ENCODE data around the gene RIPPLY1. TPM values are rescaled to one million over a fixed set of nuclear protein-coding genes. Genes with fewer than 3 reads are reported as not detected.
"Not testable (repeated sequence)": the region's sequence is repeated elsewhere in the genome, so short reads cannot be mapped to it uniquely, and the experiment has no call there.

The RIPPLY1 gene
- total RNA-seq, 1 donor from 2014 or later, result not detected

GRCh38 chrX:106912864-106913263, 9.7 kb upstream of the RIPPLY1 start:
- no peak for DNase-seq (ENCODE audit: low read depth)

- DNase-seq (ENCODE audit: low read depth), result no peak
Measured at GRCh38 chrX:106906361-106906760, 3.2 kb upstream of the RIPPLY1 start.

- DNase-seq (ENCODE audit: low read depth), result peak; percentile 57
Measured at GRCh38 chrX:106905064-106905708, 2.0 kb upstream of the RIPPLY1 start.

DNA sequence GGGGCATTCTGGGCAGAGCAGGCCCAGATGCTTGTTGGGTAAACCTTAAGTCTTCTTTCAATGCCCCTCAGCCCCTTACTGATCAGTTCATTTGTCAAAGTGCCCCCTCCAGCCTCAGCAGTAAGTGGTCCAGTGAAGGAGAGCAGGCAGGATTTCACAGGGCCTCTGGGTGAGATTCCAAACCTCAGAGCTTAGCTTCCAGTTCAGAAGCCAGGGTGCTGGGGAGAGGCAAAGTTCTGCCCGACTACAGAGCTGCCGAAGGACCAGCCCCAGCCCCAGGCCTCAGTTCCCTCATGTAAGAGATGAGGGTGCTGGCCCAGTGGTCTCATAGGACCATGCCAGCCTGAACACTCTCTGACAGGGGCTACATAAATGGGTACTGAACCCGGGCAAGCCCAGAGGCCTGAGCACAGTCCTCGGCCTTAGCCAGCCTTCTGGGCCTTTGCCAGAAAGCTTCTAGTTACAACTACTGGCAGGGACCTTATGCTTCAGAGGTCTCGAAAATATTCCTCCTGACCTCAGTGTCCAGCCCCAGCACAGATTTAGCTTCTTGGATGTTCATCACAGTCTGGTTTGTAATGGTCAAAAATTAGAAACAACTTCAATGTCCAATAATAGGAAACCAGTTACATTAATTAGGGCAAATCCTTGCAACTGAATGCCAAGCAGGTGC, 851 bp upstream of the RIPPLY1 start:
- peak; percentile 90 for DNase-seq (ENCODE audit: low read depth)

- DNase-seq (ENCODE audit: low read depth), result no peak
Measured at GRCh38 chrX:106902684-106903083, 457 bp downstream of the RIPPLY1 start.

DNA sequence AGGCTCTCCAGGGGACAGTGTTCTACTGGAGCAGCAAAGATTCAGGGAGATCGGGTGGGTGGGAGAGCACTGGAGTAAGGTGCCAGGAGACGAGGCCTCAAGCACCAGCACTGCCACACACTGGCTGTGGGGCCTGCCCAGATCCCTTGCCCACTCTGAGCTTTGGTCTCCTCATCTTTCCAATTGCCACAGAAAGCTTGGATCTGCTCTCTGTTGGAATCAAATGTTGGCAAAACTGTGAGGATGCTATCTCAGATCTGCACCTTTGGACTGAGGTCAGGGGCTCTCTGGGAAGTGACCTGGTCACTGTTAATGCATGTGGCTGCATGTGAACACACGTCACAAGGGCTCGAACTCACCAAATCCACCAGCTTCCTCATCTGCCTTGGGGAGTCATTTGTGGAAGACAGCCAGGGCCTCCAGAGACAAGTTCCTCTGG, 1.3 kb downstream of the RIPPLY1 start:
- DNase-seq (ENCODE audit: low read depth), result no peak

- no peak for DNase-seq (ENCODE audit: low read depth)
Measured at GRCh38 chrX:106901341-106901740, 1.8 kb downstream of the RIPPLY1 start.

- no peak for DNase-seq (ENCODE audit: low read depth)
Measured at GRCh38 chrX:106899841-106900240, 3.3 kb downstream of the RIPPLY1 start.

DNA sequence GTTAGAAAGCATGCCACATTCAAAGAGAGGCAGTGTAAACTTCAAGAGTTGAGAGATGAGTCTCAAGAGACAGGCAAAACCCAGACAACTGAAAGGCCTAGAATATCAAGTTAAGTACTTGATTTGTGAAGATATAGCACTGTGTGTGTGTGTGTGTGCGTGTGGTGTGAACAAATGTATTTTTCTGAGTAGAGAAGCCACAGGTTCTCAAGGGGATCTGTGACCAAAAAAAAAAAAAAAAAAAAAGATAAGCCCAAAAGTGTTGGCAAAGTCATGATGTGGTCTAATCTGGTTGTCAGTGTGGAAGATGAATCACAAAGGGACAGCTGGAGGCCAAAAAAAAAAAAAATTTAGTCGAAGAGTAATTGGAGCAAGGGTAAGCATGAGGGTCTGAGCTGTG, 3.9 kb downstream of the RIPPLY1 start:
- DNase-seq (ENCODE audit: low read depth), result peak; percentile 63

GRCh38 chrX:106898462-106898861, 4.7 kb downstream of the RIPPLY1 start:
- DNase-seq (ENCODE audit: low read depth), result peak; percentile 66

GRCh38 chrX:106897259-106897658, 5.9 kb downstream of the RIPPLY1 start:
- DNase-seq (ENCODE audit: low read depth), result no peak

DNA sequence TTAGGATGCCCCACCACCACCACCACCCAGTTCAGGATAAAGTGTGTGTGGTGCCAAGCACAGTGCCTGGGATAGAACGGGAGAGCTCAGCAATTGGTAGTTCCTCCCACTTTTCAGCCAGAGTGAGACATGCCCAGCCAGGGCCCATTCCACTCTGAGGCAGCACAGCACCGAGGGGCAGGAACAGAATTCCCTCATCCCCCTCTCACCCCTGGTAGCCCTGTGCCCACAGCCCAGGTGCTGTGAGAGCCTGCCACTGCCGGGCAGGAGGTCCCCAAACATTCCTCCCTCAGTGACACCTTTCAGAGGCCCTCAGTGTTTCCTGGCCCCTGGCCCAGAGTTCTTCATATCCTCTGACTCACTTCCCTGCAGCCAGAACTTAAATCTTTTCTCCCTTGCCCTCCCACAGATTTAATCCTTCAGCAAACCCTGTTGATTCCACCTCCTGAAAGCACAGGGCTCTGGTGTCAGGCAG, 8.1 kb downstream of the RIPPLY1 start:
- DNase-seq (ENCODE audit: low read depth), result peak; percentile 49

- peak; percentile 67 for DNase-seq (ENCODE audit: low read depth)
Measured at GRCh38 chrX:106894392-106894909, 8.7 kb downstream of the RIPPLY1 start.

DNA sequence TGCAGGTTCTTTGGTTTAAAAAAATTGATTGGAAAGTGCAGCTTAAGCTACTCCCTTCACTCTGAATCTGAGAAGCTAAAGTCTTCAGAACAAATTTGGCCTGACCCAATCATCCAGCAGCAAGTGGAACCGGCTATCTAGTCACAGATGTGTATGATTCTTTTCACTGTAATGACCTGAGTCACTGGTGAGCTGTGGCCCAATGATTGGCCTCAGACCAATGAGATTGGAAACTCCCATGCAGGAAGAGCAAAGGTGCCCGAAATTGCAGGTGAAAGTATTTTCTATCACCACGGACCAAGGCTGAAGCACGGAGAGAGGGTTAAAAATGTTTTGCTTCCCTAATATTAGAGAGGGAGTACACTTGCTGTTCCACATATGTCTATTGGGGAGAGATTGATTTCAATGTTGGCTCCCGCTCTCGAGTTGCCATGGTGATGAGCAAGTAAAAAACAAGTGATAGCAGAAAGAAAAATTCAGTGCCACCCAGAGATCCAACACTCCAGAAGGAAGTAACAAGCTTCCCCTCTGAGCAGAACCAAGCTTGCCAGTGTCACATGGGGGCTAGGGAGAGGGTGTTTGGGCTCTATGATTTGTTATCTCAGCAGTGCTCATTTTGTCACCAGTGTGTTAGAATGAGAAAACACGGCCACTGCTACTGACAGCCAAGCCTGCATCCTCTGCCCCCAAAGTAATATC, 11.2 kb downstream of the RIPPLY1 start:
- no peak for DNase-seq (ENCODE audit: low read depth)

- DNase-seq (ENCODE audit: low read depth), result no peak
Measured at GRCh38 chrX:106889468-106889867, 13.7 kb downstream of the RIPPLY1 start.

DNA sequence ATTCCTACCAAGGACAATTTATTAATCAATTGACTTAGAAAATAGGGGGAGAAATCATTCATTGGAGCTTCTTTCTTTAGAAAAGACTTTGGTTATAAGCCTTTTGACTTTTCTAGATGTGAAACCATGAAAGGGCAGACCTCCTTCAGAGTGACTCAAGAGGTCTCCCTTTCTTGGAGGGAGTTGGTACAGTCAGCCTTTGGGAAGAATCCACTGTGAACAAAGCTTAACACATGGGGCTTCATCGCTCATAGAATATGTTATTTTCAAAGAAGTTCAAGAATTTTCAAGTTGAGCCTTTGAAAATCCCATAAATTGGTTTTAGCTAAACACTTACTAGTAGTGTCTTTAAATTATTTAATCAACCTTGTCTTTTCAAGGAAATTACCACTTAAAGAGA, 28.0 kb downstream of the RIPPLY1 start:
- DNase-seq (ENCODE audit: low read depth), result no peak

DNA sequence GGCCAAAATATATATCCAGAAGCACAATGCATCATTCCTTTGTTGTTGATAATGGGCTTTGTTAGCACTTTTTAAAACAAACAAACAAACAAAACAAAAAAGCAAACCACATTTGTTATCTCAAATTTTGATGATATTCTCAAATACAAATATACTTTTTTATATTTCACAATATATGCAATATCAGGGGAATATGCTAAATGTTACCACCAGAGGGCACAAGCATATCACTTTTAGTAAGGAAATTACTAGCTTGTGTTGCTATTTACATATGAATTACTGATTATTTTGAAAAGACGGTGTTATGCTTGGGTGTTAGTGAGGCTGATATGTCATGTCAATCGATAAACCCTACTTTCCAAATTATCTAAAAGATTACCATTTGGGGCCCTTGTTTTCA, 29.1 kb downstream of the RIPPLY1 start:
- no peak for DNase-seq (ENCODE audit: low read depth)

DNA sequence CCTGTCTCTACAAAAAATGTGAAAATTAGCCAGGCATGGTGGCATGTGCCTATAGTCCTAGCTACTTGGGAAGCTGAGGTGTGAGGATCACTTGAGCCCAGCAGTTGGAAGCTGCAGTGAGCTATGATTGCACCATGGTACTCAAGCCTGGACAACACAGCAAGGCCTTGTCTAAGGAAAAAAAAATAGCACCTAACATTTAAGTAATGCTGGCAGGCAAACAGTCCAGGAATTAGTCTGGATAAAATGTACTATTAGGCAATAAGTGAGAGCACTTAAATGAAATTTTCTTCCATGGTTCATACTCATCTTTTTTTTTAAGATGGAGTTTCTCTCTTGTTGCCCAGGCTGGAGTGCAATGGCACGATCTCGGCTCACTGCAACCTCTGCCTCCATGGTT, 30.3 kb downstream of the RIPPLY1 start:
- DNase-seq (ENCODE audit: low read depth), result not testable (repeated sequence)

- DNase-seq (ENCODE audit: low read depth), result no peak
Measured at GRCh38 chrX:106863697-106864096, 39.4 kb downstream of the RIPPLY1 start.

- DNase-seq (ENCODE audit: low read depth), result no peak
Measured at GRCh38 chrX:106862972-106863688, 40.0 kb downstream of the RIPPLY1 start.
